ENCODE results near the gene ADORA1.

ADORA1 gene

DNA sequence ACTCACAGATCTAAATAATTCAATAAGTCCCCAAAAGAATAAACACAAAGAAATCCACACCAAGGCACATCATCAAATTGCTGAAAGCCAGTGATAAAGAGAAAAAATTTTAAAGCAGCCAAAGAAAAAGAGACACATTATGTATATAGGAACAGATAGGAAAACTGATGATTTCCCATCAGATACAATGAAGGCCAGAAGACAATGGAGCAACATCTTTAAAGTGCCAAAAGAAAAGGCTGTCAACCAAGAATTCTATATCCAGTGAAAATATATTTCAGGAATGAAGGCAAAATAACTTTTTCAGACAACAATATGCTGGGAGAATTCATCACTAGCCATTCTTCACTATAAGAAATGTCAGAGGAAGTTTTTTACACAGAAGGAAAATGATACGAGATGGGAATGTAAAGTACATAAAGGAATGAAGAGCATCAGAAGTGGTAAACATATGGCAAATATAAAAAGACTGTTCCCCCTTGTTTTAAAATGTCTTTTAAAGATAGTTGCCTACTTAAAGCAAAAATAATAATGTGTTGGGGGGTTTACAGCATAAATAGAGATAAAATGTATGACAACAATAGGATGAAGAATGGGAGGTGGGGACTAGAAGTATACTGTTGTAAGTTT is 32.4 kb upstream of the ADORA1 start:
- no peak for DNase-seq

- DNase-seq = peak; percentile 14
These were observed 31.0 kb upstream of the ADORA1 start for GRCh38 chr1:203096566-203096965.

DNA sequence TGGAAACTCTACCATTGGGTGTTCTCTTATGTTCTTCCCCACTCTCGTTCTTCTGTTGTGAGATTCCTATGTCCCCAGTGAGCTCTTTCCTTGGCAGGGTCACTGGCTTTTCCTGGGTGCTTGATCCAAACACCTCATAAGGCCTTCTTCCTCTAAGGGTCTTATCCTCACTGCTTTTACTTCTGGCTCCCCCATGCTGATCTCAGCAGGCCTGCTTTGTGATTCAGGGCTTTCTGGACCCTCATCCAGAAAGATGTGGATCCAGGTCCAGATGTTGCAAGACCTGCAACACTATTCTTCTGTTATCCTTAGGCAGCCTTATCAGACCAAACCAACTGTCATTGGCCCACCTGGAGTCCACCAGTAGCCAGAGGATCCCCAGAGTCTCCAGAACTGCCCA is 30.5 kb upstream of the ADORA1 start:
- no peak for DNase-seq

DNA sequence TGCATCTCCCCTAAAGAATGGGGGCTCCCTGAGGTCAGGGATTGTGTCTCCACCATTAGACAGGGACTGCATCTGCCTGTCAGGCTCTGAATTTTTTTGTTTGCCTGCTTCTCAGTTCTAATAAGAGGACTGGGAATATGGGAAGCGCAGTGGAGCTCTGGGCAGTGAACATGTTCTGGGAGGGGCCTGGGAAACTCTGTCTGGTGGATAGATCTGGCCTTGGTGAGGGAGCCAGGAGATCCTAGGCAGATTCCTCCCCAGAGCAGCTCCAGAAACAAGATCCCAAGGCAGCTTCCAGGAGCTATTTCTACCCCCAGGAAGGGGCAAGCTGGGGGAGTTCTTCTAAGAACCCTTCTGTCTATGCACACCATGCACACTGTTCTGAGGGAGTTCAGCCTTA is 29.1 kb upstream of the ADORA1 start:
- DNase-seq = peak; percentile 28

DNA sequence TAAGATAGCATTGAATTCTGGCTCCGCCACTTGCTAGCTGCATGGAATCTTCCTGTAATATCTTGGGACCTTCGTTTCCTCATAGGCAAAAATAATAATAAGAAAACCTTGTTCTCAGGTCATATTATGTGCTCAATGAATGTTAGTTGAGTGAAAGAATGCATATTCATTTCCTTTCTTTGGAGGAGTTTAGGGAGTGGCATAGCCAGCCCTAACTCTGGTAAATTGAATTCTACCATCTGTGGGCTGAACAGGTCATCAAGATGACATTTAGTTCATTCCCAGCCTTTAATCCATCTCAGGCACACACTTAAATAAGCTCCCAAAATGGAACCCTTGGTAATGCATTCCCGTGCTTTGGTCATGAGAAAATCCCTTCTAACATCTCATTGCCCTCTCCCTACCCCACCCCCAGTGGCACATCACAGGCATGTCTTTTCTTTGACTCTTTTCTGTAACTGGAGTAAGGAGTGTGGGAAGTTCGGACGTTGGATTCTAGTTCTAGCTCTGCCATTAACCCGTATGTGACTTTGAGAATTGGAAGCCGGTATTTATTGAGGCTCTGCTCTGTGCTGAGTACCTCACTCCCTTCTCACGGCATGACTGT is 28.5 kb upstream of the ADORA1 start:
- peak; percentile 25 for DNase-seq

- peak; percentile 30 for DNase-seq
These were observed 27.6 kb upstream of the ADORA1 start for GRCh38 chr1:203099805-203100515.

GRCh38 chr1:203100516-203100869 is 27.0 kb upstream of the ADORA1 start:
- peak; percentile 22 for DNase-seq

DNA sequence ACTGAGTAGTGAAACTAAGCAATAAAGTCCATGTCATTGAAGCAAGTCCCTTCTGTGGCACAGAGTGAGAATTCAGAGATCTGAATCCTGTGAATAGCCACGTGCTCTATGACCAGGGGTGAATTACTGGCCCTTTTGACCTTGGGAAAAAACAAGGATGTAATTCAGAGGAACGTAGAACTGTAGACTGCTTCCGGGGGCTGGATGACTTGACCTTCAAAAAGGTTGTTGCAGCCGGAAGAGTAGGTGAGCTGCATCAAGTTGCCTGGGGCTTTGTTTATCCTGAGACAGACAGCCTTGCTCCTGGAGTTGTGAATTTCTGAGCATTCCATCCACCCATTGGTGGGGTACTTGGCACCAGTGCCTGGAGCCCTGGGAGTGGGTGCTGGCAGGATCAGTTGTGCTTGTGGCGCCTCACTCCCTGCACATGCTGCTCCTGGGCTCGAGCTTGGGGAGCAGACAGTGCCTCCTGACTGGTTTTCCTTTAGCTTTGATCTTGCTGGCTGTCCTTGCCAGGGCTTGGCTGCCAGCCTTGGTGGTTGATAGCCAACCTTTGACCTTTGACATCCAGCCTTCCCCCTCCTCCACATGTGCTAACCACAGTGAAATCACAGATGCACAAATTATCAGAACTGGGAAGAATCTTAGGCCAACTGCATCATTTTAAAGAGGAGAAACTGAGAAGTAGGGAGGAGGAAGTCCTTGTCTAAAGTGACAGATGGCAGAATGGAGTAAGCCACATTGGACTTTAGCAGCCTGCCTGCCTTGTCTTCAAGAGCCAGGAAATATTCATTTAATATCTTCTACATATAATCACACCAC is 25.5 kb upstream of the ADORA1 start:
- DNase-seq = peak; percentile 47

DNA sequence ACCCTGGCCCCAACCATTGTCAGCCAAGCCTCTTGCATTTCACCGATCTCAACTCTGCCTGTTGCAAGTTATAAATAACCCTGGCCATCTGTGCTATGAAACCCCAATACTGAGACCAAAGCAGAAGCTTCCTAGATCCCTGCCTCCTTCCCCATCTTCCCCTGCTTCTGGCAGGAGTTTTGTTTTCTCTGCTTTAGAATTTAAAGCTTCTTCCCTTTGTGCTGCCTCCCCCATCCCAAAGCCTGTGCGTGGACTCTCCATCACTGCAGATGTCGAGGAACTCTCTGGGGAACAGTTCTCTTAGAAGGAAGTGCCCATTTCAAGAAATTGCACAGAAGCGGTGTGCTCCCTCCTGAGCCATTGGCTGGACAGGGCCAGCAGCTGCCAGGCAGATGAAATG is 24.3 kb upstream of the ADORA1 start:
- peak; percentile 13 for DNase-seq

DNA sequence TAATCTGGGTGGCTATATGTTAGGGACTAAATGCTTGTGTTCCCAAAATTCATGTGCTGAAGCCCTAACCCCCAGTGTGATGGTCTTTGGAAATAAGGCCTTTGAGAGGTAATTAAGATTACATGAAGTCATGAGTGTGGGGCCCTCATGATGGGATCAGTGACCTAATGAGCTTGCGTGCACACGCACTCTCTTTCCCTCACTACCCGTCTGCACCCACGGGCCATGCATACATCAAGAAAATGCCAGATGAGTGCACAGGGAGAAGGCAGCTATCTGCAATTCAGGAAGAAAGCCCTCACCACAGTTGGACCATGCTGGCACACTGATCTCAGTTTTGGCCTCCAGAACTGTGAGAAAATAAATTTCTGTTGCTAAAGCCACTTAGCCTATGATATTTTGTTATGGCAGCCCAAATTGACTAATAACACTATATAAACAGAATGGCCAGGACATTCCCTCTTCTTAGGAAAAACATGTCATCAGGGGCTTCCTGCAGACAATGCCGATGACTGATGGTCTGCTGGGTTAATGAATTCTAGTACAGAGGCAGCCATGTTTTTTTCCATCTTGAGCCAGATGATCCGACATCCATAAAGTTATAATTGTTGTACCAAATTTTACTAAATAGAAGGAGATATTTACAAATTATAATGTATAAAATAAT is 23.6 kb upstream of the ADORA1 start:
- peak; percentile 28 for DNase-seq

GRCh38 chr1:203104789-203105390 is 22.6 kb upstream of the ADORA1 start:
- DNase-seq = no peak

GRCh38 chr1:203112475-203112874 is 15.1 kb upstream of the ADORA1 start:
- no peak for DNase-seq

GRCh38 chr1:203113308-203113707 is 14.2 kb upstream of the ADORA1 start:
- peak; percentile 11 for DNase-seq

GRCh38 chr1:203114202-203114601 is 13.3 kb upstream of the ADORA1 start:
- no peak for DNase-seq

- peak; percentile 40 for DNase-seq
These were observed 11.3 kb upstream of the ADORA1 start for GRCh38 chr1:203116091-203116820.

DNA sequence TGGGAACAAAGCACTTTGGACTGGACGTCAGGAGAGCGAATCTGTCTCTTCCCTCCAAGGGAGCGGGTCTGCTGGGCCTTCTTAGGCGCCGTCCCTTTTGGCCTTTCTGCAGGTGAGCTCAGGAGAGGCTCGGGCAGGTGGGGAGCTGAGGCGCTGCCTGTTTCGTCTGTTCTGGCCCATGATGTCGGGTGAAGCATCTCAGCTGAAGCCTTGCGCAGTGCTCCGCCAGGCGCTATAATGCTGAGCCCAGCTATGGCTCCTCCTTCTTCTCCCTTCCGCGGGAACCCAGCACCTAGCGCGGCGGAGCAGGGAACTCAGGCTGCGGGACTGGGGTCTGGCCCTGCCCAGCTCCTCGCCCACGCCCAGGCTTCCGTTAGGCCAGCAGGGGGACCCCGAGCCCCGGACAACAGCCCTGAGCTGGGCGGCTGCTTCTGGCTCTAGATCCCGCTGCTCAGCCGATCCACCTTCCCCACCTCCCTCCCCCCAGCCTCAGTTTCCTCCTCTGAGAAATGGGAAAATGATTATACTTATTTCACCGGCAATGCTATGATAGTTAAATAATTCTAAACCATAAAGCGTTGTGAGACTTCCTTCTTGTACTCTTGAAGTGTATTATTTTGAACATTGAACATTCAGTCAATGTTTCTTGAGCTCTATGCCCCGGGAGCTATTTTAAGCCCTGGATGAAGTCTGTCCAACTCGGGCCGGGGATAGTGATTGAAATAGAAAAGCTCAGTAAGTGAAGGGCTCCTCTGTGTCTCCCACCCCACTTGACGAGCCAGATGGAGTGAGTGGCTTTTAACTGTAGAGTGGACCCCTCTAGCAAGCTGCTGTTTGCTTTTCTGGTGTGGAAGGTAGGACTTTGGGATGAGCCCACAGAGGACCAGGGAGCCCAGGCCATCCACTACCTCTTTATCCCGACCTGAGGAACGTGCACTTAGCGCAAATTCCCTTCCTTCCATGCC is 9.6 kb upstream of the ADORA1 start:
- peak; percentile 92 for DNase-seq

DNA sequence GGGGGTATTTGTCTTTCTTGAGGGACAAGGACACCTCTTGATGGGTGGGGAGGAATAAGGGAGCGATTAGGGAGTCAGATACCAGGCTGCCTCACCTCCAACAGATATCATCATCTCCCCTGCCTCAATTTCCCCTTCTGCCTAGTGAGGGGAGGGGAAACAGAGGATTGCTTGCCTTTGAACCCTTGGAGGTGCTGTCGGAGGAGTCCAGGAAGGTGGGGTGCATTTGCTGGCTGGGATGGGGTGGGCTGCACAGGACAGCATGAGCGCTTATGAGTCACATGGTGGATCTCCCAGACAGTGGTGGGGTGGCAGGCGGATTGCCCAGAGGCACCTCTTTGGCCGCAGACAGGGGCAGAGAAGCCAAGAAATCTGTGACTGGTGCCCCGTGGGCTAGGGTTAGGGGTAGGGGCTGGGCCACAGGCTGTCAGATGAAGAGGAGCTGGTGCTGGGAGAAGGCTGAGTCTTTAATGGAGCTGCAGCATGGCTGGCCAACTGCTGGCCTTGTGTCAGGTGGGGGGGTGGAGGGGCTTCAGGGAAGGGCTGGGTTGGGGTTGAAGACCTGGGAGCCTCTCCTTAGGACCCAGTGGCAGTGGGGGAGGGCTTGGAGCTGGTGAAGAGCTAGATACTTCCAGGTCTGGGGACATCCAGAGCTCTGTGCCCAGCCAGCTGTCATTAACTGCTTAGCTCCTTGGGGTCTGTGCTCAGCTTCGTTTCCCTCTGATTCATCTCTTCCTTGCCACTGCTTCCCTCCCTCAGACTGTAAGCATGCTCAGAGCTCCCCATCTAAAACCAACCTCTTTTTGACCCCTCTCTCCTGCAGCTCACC is 7.0 kb upstream of the ADORA1 start:
- DNase-seq = peak; percentile 43

- DNase-seq = peak; percentile 19
These were observed 6.1 kb upstream of the ADORA1 start for GRCh38 chr1:203121186-203122015.

GRCh38 chr1:203122159-203122558 is 5.4 kb upstream of the ADORA1 start:
- peak; percentile 22 for DNase-seq
